GM12801 (cell line): ENCODE measurements around the gene ALX3.

Source experiments
- TF ChIP-seq, protein P1 (sequence below): IDR thresholded peaks from one replicate; pipeline ENCODE4 v1.5.1; 2011; ENCODE audit warnings: control low read depth; ENCODE audit not compliant: insufficient read length; ENCODE audit errors: extremely low read depth

The ALX3 gene

DNA sequence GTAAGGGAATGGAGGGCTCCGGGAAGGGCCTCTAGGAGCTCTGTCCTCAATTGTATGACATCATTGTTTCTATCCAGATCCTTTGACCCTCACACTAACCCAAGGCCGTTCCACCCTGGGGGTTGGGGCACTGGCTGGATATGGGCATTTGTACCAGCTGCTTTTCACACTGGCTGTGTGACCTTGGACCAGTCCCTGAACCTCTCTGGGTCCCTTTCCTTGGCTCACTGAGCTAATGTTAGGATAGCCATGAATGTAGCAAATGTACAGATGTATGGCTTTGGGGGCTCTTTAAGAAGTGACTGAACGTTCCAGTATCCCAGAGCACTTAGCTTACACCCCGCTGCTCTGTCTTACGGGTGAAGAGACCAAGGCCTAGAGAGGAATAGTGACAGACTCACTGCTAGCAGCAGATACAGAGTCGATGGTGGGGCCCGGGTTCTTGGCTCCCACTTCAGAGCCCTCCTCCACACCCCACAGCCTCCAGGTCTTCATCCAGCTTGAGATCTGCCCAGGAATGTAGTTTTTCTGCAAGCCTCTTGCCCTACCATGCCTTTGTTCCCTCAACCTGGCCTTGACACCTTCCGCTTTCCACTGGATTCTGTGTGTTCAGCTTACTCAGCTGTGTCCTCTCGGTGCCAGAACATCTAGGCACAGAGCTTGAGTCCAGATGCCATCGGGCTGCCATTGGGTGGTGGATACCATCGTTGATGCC is 27.2 kb upstream of the ALX3 start:
- TF ChIP-seq, protein P1, sequence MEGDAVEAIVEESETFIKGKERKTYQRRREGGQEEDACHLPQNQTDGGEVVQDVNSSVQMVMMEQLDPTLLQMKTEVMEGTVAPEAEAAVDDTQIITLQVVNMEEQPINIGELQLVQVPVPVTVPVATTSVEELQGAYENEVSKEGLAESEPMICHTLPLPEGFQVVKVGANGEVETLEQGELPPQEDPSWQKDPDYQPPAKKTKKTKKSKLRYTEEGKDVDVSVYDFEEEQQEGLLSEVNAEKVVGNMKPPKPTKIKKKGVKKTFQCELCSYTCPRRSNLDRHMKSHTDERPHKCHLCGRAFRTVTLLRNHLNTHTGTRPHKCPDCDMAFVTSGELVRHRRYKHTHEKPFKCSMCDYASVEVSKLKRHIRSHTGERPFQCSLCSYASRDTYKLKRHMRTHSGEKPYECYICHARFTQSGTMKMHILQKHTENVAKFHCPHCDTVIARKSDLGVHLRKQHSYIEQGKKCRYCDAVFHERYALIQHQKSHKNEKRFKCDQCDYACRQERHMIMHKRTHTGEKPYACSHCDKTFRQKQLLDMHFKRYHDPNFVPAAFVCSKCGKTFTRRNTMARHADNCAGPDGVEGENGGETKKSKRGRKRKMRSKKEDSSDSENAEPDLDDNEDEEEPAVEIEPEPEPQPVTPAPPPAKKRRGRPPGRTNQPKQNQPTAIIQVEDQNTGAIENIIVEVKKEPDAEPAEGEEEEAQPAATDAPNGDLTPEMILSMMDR, result no peak

DNA sequence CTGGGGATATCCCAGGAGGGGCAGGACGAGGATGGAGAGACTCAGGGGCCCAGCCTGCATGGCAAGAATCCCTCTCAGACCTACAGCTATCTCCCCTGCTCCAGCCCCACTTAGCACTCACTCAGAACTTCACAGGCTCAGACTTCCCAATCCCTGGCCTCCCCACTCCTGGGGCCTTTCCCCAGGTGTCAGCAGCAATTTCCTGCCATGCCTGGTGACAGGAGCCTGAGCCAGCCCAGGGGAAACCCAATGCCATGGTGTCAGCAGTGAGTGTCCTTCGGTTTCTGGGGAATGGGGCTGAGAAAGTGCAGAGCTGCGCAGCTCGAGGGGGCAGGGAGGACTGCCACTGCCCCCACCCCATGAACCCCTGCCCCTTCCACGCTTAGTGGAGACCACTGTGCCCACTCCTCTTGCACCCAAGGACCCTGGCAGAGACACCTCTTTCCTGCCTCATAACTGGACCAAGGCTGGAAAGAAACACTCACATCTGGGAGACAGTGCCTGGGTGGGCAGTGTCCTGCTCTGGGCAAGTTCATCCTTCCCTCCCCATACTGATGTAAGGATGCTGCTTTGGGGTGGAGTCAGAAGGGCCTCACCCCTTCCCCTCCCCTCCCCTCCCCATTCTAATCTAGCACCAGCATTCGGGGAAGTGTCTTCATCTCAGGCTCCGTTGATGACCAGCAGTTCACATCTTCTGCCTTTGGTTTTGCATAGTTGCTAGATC is 24.6 kb upstream of the ALX3 start:
- TF ChIP-seq, protein P1, result no peak

DNA sequence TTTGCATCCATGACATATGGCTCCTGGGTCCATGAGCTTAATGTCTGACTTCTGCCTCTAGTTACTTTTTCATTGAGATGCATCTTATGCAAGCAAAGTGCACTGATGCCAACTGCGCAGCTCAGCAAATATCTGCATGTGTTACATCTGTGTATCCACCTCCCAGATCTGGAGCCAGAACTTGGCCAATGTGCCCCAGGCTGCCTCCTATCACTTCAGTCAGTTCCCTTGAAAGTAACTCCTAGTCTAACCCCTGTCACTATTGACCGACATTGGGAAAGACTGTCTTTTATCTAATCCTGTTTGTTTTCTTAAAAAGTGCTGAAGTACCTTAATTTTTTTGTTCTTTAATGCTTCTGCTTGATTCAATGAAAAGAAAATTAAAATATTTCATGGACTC is 22.5 kb upstream of the ALX3 start:
- TF ChIP-seq, protein P1, result no peak

DNA sequence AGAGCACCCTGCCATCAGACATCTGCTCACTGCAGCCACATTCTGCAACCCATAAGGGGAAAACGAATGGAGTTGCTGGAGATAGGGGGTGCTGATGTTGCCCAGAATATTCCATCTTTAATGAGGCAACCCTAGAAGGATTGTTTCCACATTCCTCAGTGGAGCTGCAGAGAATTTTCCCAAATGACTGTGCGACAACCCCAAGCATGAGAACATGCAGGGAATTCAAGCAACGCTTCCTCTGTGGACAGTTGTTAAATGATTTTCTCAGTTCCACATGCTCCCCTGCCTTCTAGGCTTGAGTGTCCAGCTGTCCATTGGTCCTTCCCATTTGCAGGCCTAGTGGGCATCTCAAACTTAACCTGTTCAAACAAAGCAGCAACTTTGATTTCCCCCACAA is 21.3 kb upstream of the ALX3 start:
- TF ChIP-seq, protein P1, result no peak

DNA sequence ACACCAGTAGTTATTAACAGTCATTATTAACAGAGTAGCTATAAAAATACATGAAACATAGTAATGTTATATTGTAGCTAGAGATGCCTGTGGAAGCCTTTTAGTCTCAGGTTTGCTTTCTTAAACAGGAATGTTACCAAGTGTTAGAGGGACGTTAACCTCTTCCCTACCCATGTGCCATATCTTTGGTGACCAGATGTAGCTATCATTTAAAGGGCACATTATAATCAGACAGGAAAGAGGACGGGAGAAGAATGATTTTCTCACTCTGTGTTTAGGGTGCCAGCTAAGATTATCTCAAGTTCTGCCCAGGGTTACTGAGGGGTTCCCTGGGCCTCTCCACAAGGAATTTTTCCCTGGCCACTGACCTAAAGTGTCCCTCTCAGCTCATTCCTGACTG is 20.9 kb upstream of the ALX3 start:
- TF ChIP-seq, protein P1, result no peak

DNA sequence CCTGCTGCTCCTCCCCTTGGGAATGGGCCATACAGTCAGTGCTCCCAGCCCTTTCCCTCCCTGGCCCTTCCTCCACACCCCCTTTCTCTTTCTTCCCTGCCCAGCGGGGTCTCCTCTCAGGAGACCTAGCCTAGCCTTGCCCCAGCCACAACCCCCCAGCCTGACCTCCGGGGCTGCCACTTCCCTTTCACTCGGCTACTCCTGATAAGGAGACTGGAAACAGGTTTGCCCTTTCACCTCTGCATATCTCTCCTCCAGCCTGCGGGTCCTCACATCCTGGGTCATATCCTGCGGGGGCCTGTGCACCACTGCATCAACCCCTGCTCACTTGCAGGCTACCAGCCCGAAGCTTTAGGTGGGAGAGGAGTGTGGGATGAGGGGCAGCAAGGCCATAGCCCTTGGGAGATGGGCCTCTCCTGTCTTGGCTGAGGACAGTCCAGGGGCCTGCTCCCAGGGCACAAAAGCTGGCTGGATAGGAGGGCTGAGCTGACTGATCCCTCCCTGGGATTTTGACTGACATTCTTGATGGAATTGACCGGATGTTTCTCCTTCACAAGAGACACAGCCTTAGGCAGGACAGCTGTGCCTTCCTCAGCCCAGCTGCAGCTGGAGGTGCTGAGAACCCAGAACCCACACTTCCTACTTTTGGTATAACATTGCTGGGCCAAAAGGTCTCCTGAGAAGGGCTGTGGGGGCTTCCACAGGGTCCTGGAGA is 19.2 kb upstream of the ALX3 start:
- TF ChIP-seq, protein P1, result no peak

DNA sequence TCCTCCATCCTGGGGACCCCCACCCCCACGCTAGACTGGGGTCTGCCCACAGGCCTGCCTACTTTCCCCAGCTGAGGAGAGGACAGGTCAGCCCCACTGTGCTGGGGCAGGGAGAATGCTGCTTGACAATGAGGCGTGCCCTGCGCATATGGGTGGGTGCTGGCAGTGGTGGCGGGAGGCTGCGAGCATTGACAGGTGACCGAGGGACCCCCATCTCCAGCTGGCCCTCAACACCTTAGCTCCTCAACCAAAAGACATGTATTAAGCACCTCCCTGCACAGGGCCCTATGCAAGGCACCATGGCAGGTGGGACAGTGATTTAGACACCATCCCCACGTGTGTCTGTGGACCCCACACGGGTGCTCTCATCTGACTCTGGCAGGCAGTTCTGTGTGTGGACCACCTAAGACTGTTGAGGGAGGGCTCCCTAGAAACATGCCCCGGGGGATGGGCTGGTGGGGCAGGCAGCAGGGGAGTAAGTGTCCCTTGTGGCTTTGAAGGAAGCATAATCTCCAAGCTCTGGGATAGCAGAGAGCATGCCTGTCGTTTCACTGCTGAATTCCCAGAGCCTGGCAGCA is 18.4 kb upstream of the ALX3 start:
- TF ChIP-seq, protein P1, result no peak
